Aorta (tissue), 5 donors: Measurements from ENCODE around the gene DTL. TPM values are rescaled to one million over a fixed set of nuclear protein-coding genes. Genes with fewer than 3 reads are reported as not detected.

Source experiments
- ATAC-seq: fragments of 200-7000 bp; cut with Tn5 transposase; one replicate; pipeline ENCODE4 v1.9.1; 2022; ENCODE audit warnings: moderate library complexity; ENCODE audit not compliant: low FRiP score
- DNase-seq, 2 donors: peaks; one replicate each; pipeline ENCODE4 v3.0.0-alpha.2; 2020
- H3K27ac ChIP-seq, 2 donors: one replicate each; pipeline ENCODE4 v1.5.1; 2013; ENCODE audit warnings: low read length in 2 of 2, mild to moderate bottlenecking in 2 of 2, moderate library complexity in 2 of 2, control low read depth in 1 of 2, inconsistent platforms in 1 of 2, low read depth in 1 of 2
- H3K27me3 ChIP-seq, 2 donors: one replicate each; pipeline ENCODE4 v1.6.1; 2013; ENCODE audit warnings: control low read depth in 1 of 2, low read length in 1 of 2, mild to moderate bottlenecking in 1 of 2, moderate library complexity in 1 of 2; ENCODE audit not compliant: insufficient read depth in 2 of 2, control insufficient read depth in 1 of 2
- H3K36me3 ChIP-seq, 2 donors: one replicate each; pipeline ENCODE4 v1.6.1; 2013; ENCODE audit warnings: control low read depth in 1 of 2, low read length in 1 of 2, mild to moderate bottlenecking in 1 of 2; ENCODE audit not compliant: insufficient read depth in 2 of 2, control insufficient read depth in 1 of 2
- H3K4me1 ChIP-seq, 2 donors: one replicate each; pipeline ENCODE4 v1.6.1; 2013; ENCODE audit warnings: low read length in 2 of 2, control low read depth in 1 of 2, mild to moderate bottlenecking in 1 of 2, moderate library complexity in 1 of 2; ENCODE audit not compliant: insufficient read depth in 2 of 2, control insufficient read depth in 1 of 2
- H3K4me3 ChIP-seq, 2 donors: one replicate each; pipeline ENCODE4 v1.5.1; 2013; ENCODE audit warnings: low read length in 2 of 2, control low read depth in 1 of 2, mild to moderate bottlenecking in 1 of 2
- H3K9me3 ChIP-seq: one replicate; pipeline ENCODE4 v1.6.1; 2013; ENCODE audit warnings: mild to moderate bottlenecking, low read length; ENCODE audit not compliant: control insufficient read depth
- WGBS, 2 donors: extraction: QIAGEN DNeasy Blood & Tissue Kit; methylation state at CpG; one replicate each; pipeline ENCODE4 v1.1.7; 2013; 5-methylcytosine and 5-hydroxymethylcytosine counted together
- intact Hi-C, 2 donors: fragments of 100-400 bp; cut with DNase I; formaldehyde crosslinking; loops; one replicate each; pipeline versions ENCODE4 v1.14.2 to v1.15.0; 2022
- polyA plus RNA-seq, 2 donors: library from polyadenylated mRNA; stranded (reverse); fragments of 200-250 nt; gene quantifications; one replicate each; pipeline ENCODE4 v1.2.3, GENCODE V29; 2013
- total RNA-seq, 2 donors: library from RNA; stranded (reverse); fragmentation: NEBNext Ultra II Directional; extraction: Animal tissue kit (Norgen Biotek cat#: 25700); gene quantifications; one replicate each; pipeline ENCODE4 v1.2.1, GENCODE V29; 2021
- donor health status: healthy with polysubstance abuse.
- donor health status: Bipolar disorder and iron deficiency.
- donor health status: DM: no; HTN: no; CAD: no.
- donor health status: DM: no; HTN: no; CAD: no.
- donor health status: DM: yes; HTN: yes; CAD: no.

Gene DTL
- total and polyA plus RNA-seq, 4 donors = 0.10 to 1.3 (median 1.2) TPM; not detected in 1

GRCh38 chr1:212073490-212073889, 37.9 kb downstream of the DTL start:
- DNase-seq = no peak
- Histone ChIP-seq H3K36me3 (no peaks in the 10 kb centered on the region), H3K27ac (no peak overlapping the region), H3K4me3 (no peak overlapping the region), H3K9me3 (no peaks in the 10 kb centered on the region), H3K27me3 (no peaks in the 10 kb centered on the region), H3K4me1 (no peaks in the 10 kb centered on the region)
- intact Hi-C loops = loop anchor here in 1 of 2 donors (5.0 kb wide), 1 partner anchor 219 kb away; no protein-coding TSS in a partner anchor
- no peak for ATAC-seq
- 92 to 97% methylated on average over 1 of the region's 1 CpG for WGBS, 2 donors

- Histone ChIP-seq H3K27ac (no peak overlapping the region), H3K4me1 (no peaks in the 10 kb centered on the region), H3K4me3 (no peak overlapping the region), H3K9me3 (no peaks in the 10 kb centered on the region), H3K27me3 (no peaks in the 10 kb centered on the region), H3K36me3 (no peaks in the 10 kb centered on the region)
- no peak for DNase-seq
- intact Hi-C loops = loop anchor here in 1 of 2 donors (5.0 kb wide), 1 partner anchor 218 kb away; no protein-coding TSS in a partner anchor
- ATAC-seq = no peak
- 60 to 79% methylated on average over 3 of the region's 3 CpGs for WGBS, 2 donors
These were observed 38.8 kb downstream of the DTL start for GRCh38 chr1:212074313-212074712.

- H3K27ac ChIP-seq = no peak overlapping the region
- intact Hi-C loops = loop anchor here (5.0 kb wide), 2 partner anchors 212 to 217 kb away; partner anchors contain the start of gene PPP2R5A (in 1 of the 2)
- no peak overlapping the region for H3K4me3 ChIP-seq
- no peaks in the 10 kb centered on the region for H3K9me3 ChIP-seq
- DNase-seq (no peak), ATAC-seq (no peak)
- WGBS, 2 donors = 38 to 42% methylated on average over 3 of the region's 3 CpGs
- no peaks in the 10 kb centered on the region for H3K27me3 ChIP-seq
- H3K36me3 ChIP-seq = no peaks in the 10 kb centered on the region
- H3K4me1 ChIP-seq = no peaks in the 10 kb centered on the region
These were observed 39.3 kb downstream of the DTL start for GRCh38 chr1:212074856-212075255.

GRCh38 chr1:212077028-212077427, 41.5 kb downstream of the DTL start:
- H3K36me3 ChIP-seq = no peaks in the 10 kb centered on the region
- no peaks in the 10 kb centered on the region for H3K4me1 ChIP-seq
- intact Hi-C loops = loop anchor here in 1 of 2 donors (5.0 kb wide), 1 partner anchor 210 kb away; the partner anchor contains the start of gene PPP2R5A
- no peaks in the 10 kb centered on the region for H3K9me3 ChIP-seq
- H3K27me3 ChIP-seq = no peaks in the 10 kb centered on the region
- no peak overlapping the region for H3K4me3 ChIP-seq
- WGBS, 2 donors = 66 to 67% methylated on average over 2 of the region's 2 CpGs
- H3K27ac ChIP-seq = no peak overlapping the region
- DNase-seq (no peak), ATAC-seq (no peak)

- DNase-seq (no peak), ATAC-seq (no peak)
- Histone ChIP-seq H3K4me1 (no peaks in the 10 kb centered on the region), H3K9me3 (no peaks in the 10 kb centered on the region), H3K27me3 (no peaks in the 10 kb centered on the region), H3K4me3 (no peak overlapping the region), H3K27ac (no peak overlapping the region), H3K36me3 (no peaks in the 10 kb centered on the region)
- WGBS, 2 donors = 88 to 100% methylated on average over 2 of the region's 2 CpGs
- intact Hi-C loops = loop anchor here in 1 of 2 donors (5.0 kb wide), 1 partner anchor 208 kb away; the partner anchor contains the start of gene PPP2R5A
These were observed 43.3 kb downstream of the DTL start for GRCh38 chr1:212078826-212079225.

- intact Hi-C loops = no loop called here
- no peak for ATAC-seq
- Histone ChIP-seq H3K4me1 (peaks cover 0 to 3% of the 10 kb centered on the region in 2 donors), H3K36me3 (no peaks in the 10 kb centered on the region), H3K9me3 (no peaks in the 10 kb centered on the region), H3K4me3 (no peak overlapping the region), H3K27ac (no peak overlapping the region), H3K27me3 (no peaks in the 10 kb centered on the region)
- 94 to 97% methylated on average over 2 of the region's 2 CpGs for WGBS, 2 donors
- DNase-seq = no peak
These were observed 47.3 kb downstream of the DTL start for GRCh38 chr1:212082765-212083406.

- Histone ChIP-seq H3K4me3 (no peak overlapping the region), H3K27ac (no peak overlapping the region), H3K36me3 (no peaks in the 10 kb centered on the region), H3K9me3 (no peaks in the 10 kb centered on the region), H3K27me3 (no peaks in the 10 kb centered on the region), H3K4me1 (peaks cover 0 to 3% of the 10 kb centered on the region in 2 donors)
- 79% methylated on average over 3 of the region's 3 CpGs for WGBS, 2 donors
- ATAC-seq (no peak), DNase-seq (no peak)
- intact Hi-C loops = no loop called here
These were observed 54.1 kb downstream of the DTL start for GRCh38 chr1:212089560-212090163.

GRCh38 chr1:212091438-212092121, 56.0 kb downstream of the DTL start:
- Histone ChIP-seq H3K36me3 (no peaks in the 10 kb centered on the region), H3K9me3 (no peaks in the 10 kb centered on the region), H3K4me3 (no peak overlapping the region), H3K27ac (no peak overlapping the region), H3K27me3 (no peaks in the 10 kb centered on the region), H3K4me1 (peaks cover 0 to 3% of the 10 kb centered on the region in 2 donors)
- intact Hi-C loops = no loop called here
- WGBS, 2 donors = 82% methylated on average over 6 of the region's 6 CpGs
- no peak for ATAC-seq
- no peak for DNase-seq
